Activated B cell treated with CpG ODN at 0.5 μM for 24 hours (primary cell): ENCODE data around the gene RBKS. TPM values are rescaled to one million over a fixed set of nuclear protein-coding genes. Genes with fewer than 3 reads are reported as not detected.

Experiments used
- ATAC-seq: fragments of 200-7000 bp; cut with Tn5 transposase; one replicate; pipeline ENCODE4 v1.10.0; 2021; ENCODE audit warnings: low read depth, mild to moderate bottlenecking, moderate library complexity
- CTCF ChIA-PET: fragments of 350-600 bp; sonication (Branson Sonifier 250); formaldehyde crosslinking; loops from one replicate; lab custom pipeline; 2021; ENCODE audit warnings: antibody characterized with exemption; lab: Charles Lee
- POLR2A ChIA-PET: fragments of 350-600 bp; sonication (Branson Sonifier 250); formaldehyde crosslinking; loops from one replicate; lab custom pipeline; 2021; ENCODE audit warnings: antibody characterized with exemption; lab: Charles Lee
- DNase-seq: peaks from one replicate; pipeline ENCODE4 v3.0.0; 2022
- H3K27ac Mint-ChIP-seq: one replicate; pipeline ENCODE4 v1.8.0; 2020; ENCODE audit warnings: mixed read lengths
- H3K27me3 Mint-ChIP-seq: one replicate; pipeline ENCODE4 v1.8.0; 2021; ENCODE audit warnings: mixed read lengths
- H3K36me3 Mint-ChIP-seq: one replicate; pipeline ENCODE4 v1.8.0; 2021; ENCODE audit warnings: low read depth, mixed read lengths
- H3K4me1 Mint-ChIP-seq: one replicate; pipeline ENCODE4 v1.8.0; 2021; ENCODE audit warnings: mixed read lengths
- H3K4me3 Mint-ChIP-seq: one replicate; pipeline ENCODE4 v1.8.0; 2020; ENCODE audit warnings: mild to moderate bottlenecking, mixed read lengths
- H3K9me3 Mint-ChIP-seq: one replicate; pipeline ENCODE4 v1.8.0; 2020; ENCODE audit warnings: mixed read lengths
- intact Hi-C: fragments of 100-400 bp; cut with micrococcal nuclease; formaldehyde crosslinking; loops from one replicate; pipeline ENCODE4 v1.15.1; 2024
- total RNA-seq: library from RNA; stranded (reverse); gene quantifications from 2 replicates; pipeline ENCODE4 v1.2.3, GENCODE V29; 2022
- TF ChIP-seq, protein P1 (sequence below): fragments of 200-600 bp; IDR thresholded peaks from one replicate; pipeline ENCODE4 v1.8.0; 2022; ENCODE audit warnings: antibody characterized with exemption, mild to moderate bottlenecking

RBKS gene
- total RNA-seq, 1 donor from 2014 or later: 3.1 TPM

DNA sequence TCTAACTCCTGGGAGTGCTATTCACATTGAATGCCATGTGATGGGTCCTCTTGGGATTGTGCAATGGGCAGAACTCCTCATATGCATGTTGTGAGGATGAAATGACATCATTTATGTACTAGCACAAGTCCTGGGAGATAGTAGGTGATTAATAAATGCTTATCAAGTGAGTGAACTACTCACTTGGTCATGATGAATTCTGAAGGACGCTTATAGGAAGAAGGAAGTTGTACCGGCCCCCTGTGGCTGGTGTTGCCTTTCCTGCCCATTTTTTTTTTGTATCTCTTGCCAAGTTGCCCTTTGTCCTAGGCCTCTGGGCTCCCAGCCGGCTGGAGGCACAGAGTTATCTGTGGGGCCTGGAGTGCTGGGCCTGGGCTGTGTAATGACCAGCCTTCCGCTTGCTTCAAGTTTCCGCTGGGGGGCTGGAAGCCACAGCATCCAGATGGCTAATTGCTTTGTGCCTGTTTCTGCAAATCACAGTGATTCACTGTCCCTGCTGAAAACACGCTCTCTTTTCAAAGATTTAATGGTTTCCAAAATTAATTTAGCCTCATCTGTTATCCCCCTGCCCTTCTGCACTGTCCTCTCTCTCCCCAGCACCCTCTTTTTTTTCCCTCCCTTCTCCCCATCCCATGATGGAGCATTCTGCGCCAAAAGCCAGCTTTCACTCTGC lies 152.4 kb downstream of the RBKS start:
- Mint-ChIP-seq H3K27me3 (peaks cover 10% of the 10 kb centered on the region), H3K4me3 (no peak overlapping the region), H3K4me1 (peaks cover 3% of the 10 kb centered on the region), H3K9me3 (peaks cover 3% of the 10 kb centered on the region), H3K27ac (no peak overlapping the region), H3K36me3 (no peaks in the 10 kb centered on the region)
- ChIA-PET CTCF (no interaction called here), POLR2A (no interaction called here)
- TF ChIP-seq, protein P1, sequence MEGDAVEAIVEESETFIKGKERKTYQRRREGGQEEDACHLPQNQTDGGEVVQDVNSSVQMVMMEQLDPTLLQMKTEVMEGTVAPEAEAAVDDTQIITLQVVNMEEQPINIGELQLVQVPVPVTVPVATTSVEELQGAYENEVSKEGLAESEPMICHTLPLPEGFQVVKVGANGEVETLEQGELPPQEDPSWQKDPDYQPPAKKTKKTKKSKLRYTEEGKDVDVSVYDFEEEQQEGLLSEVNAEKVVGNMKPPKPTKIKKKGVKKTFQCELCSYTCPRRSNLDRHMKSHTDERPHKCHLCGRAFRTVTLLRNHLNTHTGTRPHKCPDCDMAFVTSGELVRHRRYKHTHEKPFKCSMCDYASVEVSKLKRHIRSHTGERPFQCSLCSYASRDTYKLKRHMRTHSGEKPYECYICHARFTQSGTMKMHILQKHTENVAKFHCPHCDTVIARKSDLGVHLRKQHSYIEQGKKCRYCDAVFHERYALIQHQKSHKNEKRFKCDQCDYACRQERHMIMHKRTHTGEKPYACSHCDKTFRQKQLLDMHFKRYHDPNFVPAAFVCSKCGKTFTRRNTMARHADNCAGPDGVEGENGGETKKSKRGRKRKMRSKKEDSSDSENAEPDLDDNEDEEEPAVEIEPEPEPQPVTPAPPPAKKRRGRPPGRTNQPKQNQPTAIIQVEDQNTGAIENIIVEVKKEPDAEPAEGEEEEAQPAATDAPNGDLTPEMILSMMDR: no peak
- intact Hi-C loops: no loop called here
- DNase-seq: no peak
- no peak for ATAC-seq

DNA sequence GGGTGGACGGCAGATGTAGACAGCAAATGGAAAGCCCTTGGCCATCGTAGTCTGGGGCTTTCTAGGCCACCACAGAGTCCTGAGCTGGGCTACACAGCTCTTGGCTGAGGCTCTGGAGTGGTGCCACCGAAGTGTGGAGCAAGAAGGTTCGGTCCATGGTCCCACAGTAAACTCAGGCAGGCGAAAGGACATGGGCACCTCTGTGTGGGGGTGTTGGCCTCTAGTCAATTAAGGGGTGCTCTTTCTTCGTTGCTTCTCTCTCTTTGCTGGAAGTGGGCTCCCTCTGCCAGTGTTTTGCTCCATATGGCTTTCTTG lies 153.3 kb downstream of the RBKS start:
- intact Hi-C loops: no loop called here
- DNase-seq: no peak
- no peak overlapping the region for H3K4me3 Mint-ChIP-seq
- peaks cover 3% of the 10 kb centered on the region for H3K9me3 Mint-ChIP-seq
- peaks cover 7% of the 10 kb centered on the region for H3K27me3 Mint-ChIP-seq
- no peaks in the 10 kb centered on the region for H3K36me3 Mint-ChIP-seq
- ATAC-seq: no peak
- H3K27ac Mint-ChIP-seq: no peak overlapping the region
- TF ChIP-seq, protein P1: no peak
- peaks cover 3% of the 10 kb centered on the region for H3K4me1 Mint-ChIP-seq
- POLR2A ChIA-PET: no interaction called here
- CTCF ChIA-PET: interaction anchor here (1.7 kb wide), 1 partner anchor 33 kb away, joined by 4 read pairs; no protein-coding TSS in a partner anchor

DNA sequence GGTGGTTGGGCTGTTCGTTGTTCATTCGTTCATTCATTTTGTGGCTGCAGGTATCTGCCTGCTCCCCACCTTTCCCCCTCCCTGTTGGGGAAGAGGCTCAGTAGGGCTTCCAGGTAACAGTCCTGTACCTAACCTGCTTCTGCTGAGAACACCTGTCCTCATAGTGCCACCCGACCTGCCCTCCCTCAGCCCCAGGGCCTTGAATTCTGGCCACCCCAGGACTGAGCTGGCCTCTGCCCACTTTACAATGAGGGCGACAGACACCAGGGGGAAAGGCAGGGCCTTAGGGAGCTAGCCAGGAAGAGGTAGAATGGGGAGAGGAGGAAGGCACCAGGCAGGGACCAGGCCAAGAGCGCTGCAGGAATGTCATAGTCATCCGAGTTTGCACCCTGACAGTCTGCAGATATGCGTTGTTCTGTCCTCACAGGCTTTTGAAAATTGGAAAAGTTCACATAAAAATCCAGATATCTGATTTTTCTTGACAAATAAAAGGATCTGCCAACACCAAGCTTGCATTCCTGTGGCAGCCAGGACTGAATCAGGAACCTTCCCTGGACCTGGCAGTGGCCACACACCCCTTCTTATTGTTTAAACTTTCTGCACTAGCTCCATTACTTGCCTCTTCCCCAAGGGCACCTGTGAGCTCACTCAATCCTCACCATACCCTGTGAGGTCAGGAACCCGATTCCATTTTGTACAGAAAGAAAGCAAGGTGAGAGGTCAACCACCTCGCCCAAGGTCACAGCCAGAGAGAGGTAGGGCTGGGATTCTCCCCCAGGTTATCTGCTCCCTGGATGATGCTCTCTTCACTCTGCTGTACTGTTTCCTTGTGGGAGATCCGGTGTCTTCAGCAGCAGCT lies 153.9 kb downstream of the RBKS start:
- intact Hi-C loops: no loop called here

DNA sequence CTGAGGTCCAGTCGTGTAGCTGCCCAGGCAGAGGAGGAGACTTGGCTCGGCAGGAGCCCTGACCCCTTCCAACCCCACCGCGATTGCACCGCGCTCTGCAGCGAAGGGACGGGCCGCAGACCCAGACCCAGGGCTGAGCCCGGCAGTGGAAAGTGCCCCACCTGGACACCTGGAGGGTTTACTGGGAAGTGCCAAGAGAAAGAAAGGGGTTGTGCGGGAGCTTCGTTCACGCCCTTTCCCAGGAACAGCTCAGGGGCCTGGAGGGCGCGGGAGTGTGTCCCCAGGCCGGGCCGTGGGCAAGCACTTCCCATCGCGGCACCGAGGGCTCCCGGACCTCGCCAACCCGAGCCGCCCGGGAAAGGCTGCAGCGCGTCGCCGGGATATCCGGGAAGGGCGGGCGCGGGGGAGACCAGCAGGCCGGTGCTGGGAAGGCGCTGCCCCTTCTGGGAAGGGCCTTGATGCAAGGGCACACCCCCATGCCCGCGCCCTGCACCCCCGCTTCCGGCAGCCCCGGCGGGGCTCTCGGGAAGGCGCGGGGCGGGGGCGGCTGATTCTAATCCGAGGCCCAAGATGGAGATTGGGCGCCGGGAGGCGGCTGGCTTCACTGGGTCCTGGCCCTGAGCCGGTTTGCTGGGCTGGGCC lies 154.8 kb downstream of the RBKS start:
- Mint-ChIP-seq H3K4me1 (peaks cover 4% of the 10 kb centered on the region), H3K27ac (no peak overlapping the region), H3K36me3 (no peaks in the 10 kb centered on the region), H3K27me3 (peaks cover 4% of the 10 kb centered on the region), H3K4me3 (peak overlapping the region; percentile 71), H3K9me3 (no peaks in the 10 kb centered on the region)
- DNase-seq: no peak
- ATAC-seq: peak; percentile 54
- ChIA-PET CTCF (interaction anchor here (1.2 to 1.7 kb wide), 2 partner anchors 15 to 32 kb away, joined by 3 to 4 read pairs; no protein-coding TSS in a partner anchor), POLR2A (no interaction called here)
- intact Hi-C loops: no loop called here
- TF ChIP-seq, protein P1: no peak

More for the DNA sequence above, 153.9 kb downstream of the RBKS start:
- no peaks in the 10 kb centered on the region for H3K36me3 Mint-ChIP-seq
- no peak overlapping the region for H3K4me3 Mint-ChIP-seq
- ATAC-seq: no peak
- peaks cover 3% of the 10 kb centered on the region for H3K9me3 Mint-ChIP-seq
- DNase-seq: no peak
- POLR2A ChIA-PET: no interaction called here
- CTCF ChIA-PET: interaction anchor here (1.2 to 1.7 kb wide), 2 partner anchors 16 to 33 kb away, joined by 3 to 4 read pairs; no protein-coding TSS in a partner anchor
- TF ChIP-seq, protein P1: no peak
- H3K4me1 Mint-ChIP-seq: peaks cover 3% of the 10 kb centered on the region
- peaks cover 7% of the 10 kb centered on the region for H3K27me3 Mint-ChIP-seq
- H3K27ac Mint-ChIP-seq: no peak overlapping the region

DNA sequence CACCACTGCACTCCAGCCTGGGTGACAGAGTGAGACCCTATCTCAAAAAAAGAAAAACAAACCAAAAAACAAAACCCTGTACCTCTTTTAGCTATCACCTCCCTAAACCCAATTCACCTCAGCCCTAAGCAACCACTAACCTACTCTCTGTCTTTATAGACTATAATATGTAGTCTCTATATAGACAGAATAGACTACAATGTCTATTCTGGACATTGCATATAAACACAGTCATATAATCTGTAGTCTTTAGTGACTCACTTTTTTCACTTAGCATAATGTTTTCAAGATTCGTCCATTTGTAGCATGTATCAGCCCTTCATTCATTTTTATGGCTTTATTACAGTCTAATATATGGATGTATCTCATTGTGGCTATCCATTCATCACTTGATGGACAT lies 155.9 kb downstream of the RBKS start:
- intact Hi-C loops: no loop called here
- TF ChIP-seq, protein P1: no peak
- H3K36me3 Mint-ChIP-seq: no peaks in the 10 kb centered on the region
- no peak overlapping the region for H3K4me3 Mint-ChIP-seq
- ATAC-seq (no peak), DNase-seq (no peak)
- peaks cover 4% of the 10 kb centered on the region for H3K4me1 Mint-ChIP-seq
- POLR2A ChIA-PET: no interaction called here
- CTCF ChIA-PET: no interaction called here
- peaks cover 4% of the 10 kb centered on the region for H3K27me3 Mint-ChIP-seq
- no peaks in the 10 kb centered on the region for H3K9me3 Mint-ChIP-seq
- no peak overlapping the region for H3K27ac Mint-ChIP-seq
